GM10847 (cell line): ENCODE results near the gene FXYD1.

Source experiments
- POLR2A ChIP-seq: IDR thresholded peaks from 2 replicates; pipeline ENCODE4 v1.6.1; 2011; ENCODE audit not compliant: insufficient read length; ENCODE audit errors: extremely low read depth

FXYD1 gene

DNA sequence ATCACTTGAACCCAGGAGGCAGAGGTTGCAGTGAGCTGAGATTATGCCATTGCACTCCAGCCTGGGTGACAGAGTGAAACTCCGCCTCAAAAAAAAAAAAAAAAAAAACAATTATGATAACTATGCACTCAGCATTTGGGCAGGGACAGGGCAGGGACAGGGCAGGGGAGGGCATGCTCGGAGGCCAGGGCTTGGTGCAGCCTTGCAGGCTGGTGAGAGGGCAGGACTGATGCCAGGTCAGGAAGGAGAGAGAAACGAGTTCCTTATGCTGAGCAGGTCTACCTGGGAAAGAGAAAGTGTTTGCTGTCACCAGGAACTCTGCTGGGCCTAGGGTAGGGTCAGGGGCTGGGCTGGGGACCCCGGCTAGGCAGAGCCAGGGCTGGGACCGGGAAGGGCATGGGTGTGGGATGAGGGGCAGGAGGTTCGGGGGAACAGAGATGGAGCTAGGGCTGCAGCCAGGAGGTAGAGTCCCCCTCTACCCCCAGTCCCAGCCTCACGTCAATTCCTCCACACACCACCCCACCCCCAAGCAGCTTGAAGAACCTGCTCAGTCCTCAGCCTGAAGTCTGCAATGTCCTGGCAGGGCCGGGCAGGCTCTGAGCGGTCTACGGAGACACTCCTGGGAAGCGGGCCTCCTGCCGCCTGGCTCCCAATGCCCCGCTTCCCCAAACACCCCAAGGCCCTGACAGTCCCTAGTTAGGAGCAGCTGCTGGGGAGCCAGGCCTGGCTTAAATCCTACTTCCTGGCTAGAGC lies 20.2 kb upstream of the FXYD1 start:
- no peak for TF ChIP-seq POLR2A

DNA sequence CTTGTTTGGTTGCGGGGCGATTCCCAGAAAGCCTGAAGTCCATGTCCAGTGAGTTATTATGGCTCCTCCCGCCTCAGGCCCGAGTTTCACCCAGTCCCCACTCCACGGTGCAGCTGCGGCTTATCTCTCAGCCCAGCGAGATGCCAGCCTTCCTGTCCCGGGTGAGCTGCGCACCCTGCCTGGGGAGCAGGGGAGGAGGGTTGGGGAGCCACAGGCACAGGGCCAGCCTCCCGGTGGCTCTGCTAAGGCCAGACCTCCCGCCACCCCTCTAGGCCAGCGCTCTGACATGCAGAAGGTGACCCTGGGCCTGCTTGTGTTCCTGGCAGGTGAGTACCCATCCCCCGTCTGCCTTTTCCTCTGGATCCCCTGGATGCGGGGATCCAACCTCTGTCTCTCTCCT lies 19.5 kb upstream of the FXYD1 start:
- no peak for TF ChIP-seq POLR2A

GRCh38 chr19:35119578-35120155 lies 19.0 kb upstream of the FXYD1 start:
- no peak for TF ChIP-seq POLR2A

DNA sequence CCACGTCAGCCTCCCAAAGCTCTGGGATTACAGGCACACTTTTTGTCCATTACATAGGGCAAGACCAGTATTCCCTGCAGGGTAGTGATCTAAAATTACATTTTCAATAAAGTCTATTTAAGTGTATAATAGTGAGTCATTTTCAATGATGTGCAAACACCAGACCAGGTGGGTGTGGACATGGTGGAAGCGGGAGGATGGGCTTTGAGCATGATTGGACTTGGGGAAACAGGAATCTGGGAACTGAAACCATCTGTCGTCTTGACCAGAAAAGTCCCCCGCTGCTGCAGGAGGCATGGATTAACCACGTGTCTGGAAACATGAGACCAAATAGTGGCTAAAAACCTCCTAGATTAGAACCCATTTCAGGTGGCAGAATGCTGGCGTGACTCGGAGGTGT lies 18.1 kb upstream of the FXYD1 start:
- TF ChIP-seq POLR2A = no peak

DNA sequence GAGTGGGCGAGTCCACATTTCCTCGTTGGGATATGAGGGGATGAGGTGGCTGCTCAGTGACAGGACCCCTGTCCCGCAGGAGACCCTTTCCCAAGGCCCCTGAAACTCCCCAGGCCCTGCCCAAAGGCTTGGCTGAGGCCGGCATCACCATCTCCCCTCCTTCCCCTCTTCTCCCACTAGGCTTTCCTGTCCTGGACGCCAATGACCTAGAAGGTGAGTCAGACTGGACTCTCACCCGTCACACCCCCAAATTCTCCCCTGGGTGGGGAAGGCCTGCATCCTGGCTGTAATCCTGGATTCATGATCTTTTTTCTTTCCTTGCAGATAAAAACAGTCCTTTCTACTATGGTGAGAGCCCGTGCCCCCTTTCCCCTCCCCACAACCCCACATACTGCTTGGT lies 17.7 kb upstream of the FXYD1 start:
- no peak for TF ChIP-seq POLR2A

DNA sequence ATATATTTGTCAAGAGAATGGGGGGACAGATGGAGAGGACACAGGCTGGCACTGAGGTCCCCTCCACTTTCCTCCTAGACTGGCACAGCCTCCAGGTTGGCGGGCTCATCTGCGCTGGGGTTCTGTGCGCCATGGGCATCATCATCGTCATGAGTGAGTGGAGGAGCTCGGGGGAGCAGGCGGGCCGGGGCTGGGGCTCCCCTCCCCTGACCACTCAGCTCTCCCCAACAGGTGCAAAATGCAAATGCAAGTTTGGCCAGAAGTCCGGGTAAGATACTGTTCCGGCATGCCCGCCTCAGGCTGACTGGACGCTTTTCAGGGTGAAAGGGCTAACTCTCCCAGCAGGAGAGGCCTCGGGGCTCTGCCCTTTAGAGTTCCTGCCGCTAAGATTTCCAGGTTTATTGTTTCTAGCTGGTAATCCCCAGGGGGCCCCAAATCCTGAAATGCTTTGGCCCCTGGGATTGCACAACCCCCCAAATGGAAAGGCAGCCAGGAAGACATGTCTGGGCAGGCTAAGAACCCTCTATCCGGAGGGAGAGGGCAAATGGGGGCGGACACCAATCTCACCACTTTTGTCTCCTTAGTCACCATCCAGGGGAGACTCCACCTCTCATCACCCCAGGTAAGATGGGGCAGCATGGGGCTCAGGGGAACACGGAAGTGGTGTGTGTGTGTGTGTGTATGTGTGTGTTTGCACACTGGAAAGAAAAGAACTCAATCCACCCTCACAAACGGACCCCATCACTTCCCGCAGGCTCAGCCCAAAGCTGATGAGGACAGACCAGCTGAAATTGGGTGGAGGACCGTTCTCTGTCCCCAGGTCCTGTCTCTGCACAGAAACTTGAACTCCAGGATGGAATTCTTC lies 15.7 kb upstream of the FXYD1 start:
- TF ChIP-seq POLR2A = no peak

GRCh38 chr19:35123573-35123972 lies 15.1 kb upstream of the FXYD1 start:
- TF ChIP-seq POLR2A = no peak

DNA sequence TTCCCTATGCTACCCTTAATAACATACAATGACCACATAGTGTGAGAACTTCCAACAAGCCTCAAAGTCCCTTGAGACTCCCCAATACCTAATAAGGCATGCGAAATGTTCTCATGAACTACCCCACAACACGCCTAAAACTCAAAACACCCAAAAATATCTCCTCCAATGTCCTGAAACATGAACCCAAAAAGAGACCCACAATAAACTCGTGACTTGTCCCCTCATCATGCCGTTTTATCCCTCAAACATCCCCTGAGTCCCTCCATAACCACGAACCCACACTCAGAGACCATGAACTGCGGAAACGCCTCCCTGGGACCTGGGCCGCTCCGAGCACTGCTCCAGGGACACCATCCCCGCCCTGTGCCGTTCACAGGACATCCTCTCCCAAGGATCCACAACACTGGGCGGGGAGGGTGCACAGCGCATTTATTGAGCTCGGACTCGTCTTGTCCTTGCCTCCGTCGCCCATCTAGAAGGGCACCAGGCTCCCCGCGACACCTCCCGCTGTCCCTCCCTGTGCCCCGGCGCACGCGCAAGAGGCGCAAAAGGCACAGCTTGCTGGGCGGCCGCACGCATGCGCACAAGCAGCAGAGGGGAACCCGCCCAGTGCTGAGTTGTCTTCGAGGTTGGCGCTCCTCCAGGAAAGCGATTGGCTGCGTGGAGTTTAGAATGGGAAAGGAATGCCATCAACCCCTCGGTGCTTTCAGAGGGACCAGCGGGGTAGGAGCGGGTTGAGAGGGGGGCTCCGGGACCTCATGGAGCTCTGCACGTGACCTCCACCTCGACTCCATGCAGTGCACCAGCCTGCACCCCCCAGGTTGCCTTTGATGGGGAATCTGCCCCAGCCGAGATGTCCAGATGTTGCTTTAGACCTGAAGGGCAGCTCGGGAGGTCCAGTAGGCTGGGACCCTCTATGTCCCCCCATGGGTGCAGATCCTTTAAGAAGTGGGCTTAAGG lies 14.2 kb upstream of the FXYD1 start:
- TF ChIP-seq POLR2A = peak; percentile 37

DNA sequence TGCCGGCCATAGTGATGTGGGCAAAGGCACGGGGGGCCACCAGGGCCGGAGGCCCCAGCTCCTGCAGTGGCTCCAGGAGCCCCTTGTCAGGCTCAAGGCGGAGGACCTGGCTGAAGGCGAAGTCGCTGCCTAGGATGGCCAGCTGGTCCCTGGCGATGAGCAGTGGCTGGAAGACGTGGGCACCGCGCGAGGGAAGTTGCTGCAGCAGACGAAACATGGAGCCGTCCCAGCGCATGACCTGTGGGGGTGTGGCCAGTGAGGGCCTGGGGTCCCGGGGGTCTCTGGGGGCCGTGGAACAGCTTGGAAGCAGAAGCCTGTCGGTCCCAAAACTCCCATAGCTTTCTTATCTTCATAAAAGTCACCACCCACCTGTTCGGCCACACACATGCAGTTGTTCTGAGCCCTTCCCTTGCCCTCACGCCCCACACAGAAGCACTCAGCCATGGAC lies 13.3 kb upstream of the FXYD1 start:
- no peak for TF ChIP-seq POLR2A

- TF ChIP-seq POLR2A = no peak
Observed at GRCh38 chr19:35125749-35126623, 12.6 kb upstream of the FXYD1 start.

DNA sequence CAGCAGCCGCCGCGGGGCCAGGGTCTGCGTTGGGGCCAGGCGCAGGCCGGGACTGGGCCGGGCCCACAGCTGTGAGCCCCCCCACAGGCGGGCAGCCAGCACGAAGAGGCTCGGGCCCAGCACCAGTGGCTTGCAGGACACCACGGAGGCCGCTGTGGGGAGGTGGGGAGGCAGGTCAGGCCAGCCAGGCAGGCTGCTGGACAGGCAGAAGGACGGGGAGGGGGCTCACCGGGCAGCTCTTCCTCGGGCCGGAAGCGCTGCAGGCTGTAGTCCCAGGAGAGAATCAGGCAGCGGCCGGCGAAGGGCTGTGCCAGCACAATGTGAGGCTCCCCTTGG lies 12.0 kb upstream of the FXYD1 start:
- no peak for TF ChIP-seq POLR2A

- no peak for TF ChIP-seq POLR2A
Observed at GRCh38 chr19:35127871-35128270, 10.8 kb upstream of the FXYD1 start.

- TF ChIP-seq POLR2A = no peak
Observed at GRCh38 chr19:35128398-35129057, 10.1 kb upstream of the FXYD1 start.
